Astrocyte of the hippocampus (primary cell): Measurements from ENCODE around the gene MACROD2.
"Not testable (repeated sequence)": the region's sequence is repeated elsewhere in the genome, so short reads cannot be mapped to it uniquely, and the experiment has no call there.

ENCODE experiments used
- DNase-seq: peaks from one replicate; pipeline ENCODE4 v3.0.0; 2011; ENCODE audit warnings: low read depth, low spot score

Gene MACROD2

GRCh38 chr20:14984768-14985622, 989.7 kb downstream of the MACROD2 start:
- DNase-seq = no peak

DNA sequence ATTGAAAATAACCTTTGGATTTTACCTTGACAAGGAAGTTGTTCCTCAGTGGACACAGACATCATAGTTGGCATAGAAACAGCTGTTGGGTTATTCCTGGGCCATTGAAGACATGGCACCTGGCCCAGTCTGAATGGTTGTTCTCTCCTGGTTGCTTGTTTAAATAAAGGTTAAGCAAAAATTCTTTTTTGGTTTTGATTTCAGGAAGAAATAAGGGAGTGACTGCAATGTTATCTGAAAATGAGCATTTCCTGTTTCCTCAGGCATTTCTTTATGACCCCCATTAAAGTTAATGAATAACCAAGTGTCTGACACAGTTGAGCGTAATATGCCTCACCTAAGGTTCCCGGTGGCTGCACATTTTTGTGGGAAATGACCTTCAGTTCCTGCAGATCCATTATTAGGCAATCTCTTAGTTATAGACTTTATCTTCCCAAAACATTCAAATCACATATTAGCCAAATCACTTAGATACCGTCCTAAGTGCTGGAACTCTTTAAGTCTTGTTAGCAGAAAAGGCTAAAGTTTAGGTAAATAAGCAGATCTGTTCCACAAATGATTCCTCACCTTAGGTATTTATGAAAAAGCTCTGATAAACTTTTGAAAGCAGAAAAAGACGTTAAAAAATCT, 990.8 kb downstream of the MACROD2 start:
- peak; percentile 60 for DNase-seq

DNA sequence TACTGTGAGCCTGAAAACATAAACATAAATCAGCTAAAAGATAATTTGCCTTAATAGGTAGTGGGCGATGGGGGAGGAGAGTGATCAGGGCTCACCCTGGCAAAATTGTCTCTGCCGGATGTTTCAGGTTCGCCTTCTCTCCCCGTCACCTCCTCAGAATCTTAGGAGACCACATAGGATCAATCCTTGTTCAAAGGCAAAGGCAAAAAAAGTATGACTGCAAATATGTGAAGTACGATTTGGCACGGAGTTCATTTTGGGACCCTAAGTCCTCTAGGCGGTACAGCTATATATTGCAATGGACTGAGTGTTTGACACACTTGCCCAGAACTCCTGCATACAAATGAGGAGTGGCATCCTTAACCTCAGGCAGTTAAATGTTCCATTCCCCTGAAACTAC, 991.3 kb downstream of the MACROD2 start:
- no peak for DNase-seq

DNA sequence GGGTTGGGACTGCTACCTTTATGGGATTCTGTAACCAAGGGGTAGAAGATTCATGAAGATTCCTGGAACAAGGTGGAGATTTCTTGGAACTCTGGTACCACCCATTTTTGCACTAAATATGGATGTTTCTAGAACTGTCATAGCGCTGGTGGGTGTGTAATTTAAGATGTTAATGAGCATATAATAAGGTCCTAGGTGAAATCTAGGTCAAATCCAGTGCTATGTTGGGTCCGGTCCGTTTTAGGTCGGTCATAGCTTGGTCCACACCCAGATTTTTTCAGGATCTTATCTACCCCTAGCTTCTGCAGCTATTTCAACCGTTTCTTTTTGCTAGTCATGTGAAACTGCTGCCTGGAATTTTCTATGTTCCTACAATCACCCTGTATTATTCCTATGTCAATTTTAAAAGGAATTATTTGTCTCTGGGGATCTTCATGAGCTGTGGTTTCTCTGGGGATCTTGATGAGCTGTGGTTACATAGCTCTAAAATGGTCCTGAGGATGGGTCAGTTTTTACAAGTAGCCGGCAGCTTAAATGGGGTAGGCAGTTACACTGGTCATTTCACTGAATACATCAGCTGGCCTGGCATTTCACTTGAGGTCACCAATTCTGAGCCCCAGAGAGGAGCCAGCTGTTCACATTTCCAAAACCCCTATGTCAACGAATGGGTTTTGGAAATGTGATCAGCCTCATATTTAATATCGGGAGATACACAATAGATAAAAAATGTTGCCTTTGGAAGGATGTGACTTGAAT, 994.4 kb downstream of the MACROD2 start:
- no peak for DNase-seq

GRCh38 chr20:14991023-14991422, 995.7 kb downstream of the MACROD2 start:
- no peak for DNase-seq

- DNase-seq = no peak
These were observed 996.8 kb downstream of the MACROD2 start for GRCh38 chr20:14992153-14992552.

DNA sequence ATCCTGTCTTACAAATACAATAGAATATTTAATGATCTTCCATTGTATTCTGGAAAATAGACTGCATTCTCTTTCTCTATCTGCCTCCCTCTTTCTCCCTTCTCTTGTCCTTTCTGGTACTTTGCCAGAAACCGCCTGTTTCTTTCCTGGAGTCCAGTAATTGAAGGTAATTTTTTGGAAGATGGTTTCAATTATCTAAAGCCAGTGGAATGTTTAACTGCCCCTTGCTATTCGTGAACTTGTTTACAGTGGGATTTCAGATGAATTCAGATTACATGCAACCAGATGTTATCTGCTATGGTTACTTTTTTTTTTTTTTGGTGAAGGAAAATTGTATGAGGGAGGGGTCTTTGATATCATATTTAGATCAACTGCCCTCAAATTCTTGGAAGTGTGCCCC, 997.6 kb downstream of the MACROD2 start:
- no peak for DNase-seq

DNA sequence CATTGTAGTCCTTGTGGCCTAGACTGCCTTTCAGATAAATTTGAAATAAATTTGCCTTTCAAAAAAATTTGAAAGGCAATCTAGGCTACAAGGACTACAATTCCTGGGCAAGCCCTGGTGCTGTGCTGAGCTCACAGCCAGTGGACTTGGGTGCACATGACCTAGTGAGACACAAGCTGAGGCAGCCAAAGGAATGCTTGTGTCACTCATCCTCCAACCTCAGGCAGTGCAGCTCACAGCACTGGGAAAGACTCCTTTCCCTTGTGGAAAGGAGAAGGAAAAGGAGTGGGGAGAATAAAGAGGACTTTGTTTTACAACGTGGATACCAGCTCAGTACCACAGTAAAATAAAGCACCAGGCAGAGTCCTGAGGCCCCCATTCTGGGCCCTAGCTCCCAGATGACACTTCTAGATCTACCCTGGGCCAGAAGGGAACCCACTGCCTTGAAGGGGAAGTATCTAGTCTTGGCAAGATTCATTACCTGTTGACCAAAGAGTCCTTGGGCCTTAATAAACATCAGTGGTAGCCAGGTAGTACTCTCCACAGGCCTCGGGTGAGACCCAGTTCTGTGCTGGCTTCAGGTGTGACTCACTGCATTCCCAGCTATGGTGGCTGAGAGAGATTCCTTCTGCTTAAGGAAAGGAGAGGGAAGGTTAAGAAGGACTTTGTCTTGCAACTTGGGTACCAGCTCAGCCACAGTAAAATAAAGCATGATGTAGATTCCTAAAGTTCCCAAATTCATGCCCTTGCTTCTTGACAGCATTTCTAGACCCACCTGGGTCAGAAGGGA, 1001.8 kb downstream of the MACROD2 start:
- no peak for DNase-seq

DNA sequence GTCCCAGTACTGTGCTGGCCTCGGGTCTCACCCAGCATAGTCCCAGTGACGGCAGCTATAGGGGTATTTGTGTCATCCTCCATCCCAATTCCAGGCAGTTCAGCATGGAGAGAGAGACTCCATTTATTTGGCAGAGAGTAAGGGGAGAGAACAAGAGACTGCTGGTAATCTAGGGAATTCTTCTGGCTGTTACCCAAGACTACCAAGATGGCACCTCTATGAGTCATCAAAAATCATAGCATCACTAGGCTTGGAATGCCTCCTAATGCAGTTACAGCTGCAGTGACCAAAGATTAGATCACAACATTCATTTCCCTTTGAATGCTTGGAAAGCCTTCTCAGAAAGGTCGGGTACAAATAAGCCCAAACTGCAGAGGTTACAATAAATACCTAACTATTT, 1002.5 kb downstream of the MACROD2 start:
- DNase-seq = peak; percentile 65

- DNase-seq = peak; percentile 66
These were observed 1010.1 kb downstream of the MACROD2 start for GRCh38 chr20:15005300-15005986.

DNA sequence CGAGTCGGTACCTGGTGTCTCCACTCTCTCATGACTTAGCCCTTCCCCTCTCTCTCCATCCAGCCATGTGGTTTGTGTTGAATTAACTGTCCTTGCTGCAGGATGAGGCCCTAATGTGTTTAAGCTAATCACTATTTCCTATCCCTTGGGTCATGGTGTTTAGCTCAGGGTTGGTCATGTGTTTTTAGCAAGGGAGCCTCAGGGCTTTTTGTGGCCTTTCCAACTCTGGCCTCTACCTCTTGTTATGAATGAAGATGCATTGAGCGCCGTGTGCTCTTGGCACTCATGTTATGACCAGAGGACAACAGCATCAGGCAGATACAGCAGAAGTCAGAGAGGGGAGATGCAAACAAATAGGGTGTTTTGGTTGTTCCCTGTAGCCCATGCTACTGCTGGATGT, 1016.3 kb downstream of the MACROD2 start:
- no peak for DNase-seq

- DNase-seq = no peak
These were observed 1017.2 kb downstream of the MACROD2 start for GRCh38 chr20:15012566-15012965.

DNA sequence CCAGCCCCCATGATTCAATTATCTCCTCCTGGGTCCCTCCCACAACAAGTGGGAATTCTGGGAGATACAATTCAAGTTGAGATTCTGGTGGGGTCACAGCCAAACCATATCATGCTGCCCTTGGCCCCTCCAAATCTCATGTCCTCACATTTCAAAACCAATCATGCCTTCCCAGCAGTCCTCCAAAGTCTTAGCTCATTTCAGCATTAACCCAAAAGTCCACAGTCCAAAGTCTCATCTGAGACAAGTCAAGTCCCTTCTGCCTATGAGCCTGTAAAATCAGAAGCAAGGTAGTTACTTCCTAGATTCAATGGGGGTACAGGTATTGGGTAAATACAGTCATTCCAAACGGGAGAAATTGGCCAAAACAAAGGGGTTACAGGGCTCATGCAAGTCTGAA, 1021.6 kb downstream of the MACROD2 start:
- DNase-seq = not testable (repeated sequence)

- DNase-seq = no peak
These were observed 1023.6 kb downstream of the MACROD2 start for GRCh38 chr20:15018966-15019365.

DNA sequence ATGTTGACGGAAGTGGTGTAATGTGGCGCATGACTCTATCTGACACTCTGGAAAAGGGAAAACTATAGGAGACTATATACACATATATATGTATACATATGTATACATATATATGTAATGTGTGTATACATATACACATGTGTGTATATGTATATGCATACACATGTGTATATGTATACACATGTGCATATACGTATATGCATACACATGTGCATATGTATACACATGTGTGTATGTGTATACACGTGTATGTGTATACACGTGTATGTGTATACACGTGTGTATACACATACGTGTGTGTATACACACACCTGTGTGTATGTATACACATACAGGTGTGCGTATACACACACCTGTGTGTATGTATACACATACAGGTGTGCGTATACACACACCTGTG, 1025.5 kb downstream of the MACROD2 start:
- no peak for DNase-seq

- DNase-seq = no peak
These were observed 1027.6 kb downstream of the MACROD2 start for GRCh38 chr20:15022921-15023320.

DNA sequence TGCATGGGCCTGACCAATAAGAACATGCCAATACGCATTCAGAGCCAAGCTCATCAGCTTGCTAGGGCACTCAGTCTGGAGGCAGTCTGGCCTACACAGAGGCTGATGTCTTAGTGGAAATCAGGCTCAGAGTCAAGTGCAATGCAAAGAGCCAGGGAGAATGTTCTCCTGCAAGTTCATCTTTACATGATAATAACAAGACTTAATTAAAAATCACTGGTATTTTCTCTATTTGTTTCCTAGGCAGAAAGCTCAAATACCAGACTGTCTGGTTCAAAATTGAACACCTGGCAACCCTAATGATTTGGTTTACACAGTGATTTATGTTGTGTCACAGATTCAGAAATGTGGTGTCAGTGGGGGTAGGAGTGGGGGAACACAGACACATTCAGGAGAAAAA, 1031.4 kb downstream of the MACROD2 start:
- DNase-seq = peak; percentile 8

DNA sequence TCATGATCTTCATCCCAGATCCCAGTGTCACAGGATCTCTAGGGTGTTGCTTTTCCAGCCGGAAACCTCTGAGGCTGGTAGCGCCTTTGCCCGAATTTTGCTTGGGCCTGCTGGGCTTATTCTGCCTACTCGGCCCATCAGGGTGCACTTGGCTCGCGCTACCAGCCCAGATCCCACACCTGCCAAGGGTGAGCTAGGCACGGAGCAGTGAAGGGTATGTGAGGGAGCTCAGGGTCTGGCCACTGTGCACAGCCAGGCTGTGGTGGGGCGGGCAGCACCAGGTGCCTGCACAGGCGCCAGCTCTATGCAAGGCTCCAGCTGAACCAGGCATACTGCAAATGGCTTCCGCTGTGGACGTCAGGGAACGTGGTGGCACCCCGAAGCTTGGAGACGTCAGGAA, 1035.5 kb downstream of the MACROD2 start:
- DNase-seq = no peak

DNA sequence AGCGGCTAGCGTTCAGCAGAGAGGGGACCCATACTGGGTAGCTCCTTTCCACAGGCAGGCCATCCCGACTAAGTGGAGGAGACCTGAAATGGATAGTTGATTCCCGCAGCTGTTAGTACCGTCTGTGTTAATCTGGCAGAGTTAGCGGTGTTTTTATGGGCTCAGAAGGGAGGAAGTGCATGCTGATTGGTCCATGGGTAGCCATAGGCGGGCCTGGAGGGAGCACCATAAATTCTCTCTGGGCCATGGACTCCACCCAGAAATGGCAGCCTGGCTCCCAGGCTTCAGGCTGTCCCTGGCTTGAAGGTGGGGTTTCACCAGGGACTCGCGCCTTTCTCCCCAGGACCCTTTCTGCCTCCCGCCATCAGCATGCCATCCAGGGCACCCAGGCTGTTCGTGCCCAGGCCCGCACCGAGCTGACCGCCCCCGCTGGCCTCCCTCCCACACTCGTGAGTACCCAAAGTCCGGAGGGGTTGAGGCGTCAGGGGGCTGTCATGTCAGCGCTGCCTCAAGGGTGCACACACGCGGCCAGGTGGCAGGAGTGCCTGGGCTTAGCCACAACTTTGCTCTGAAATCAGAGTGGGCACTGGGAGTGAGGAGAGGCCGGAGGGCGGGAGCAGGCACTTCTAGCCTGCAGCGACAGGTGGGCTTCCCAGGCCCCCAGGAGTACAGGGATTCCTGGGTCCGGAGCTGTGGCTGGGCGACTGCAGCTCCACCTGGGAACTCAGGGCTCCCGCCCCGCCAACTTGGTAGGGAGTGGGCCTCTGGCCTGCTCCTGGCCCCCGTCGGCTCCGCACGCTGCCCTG, 1036.4 kb downstream of the MACROD2 start:
- no peak for DNase-seq

DNA sequence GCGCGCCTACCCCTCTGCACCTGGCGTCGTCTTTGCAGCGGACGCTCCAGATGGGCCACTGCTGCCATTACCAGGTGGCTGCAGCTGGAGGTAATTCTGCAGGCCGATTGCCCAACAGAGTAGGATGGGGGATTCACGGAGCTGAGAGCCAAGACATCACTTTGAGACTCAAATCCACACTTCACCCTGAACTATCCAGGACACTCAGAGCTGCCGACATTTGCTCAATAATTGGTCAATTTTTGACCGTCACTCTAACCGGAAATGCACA, 1037.0 kb downstream of the MACROD2 start:
- no peak for DNase-seq

DNA sequence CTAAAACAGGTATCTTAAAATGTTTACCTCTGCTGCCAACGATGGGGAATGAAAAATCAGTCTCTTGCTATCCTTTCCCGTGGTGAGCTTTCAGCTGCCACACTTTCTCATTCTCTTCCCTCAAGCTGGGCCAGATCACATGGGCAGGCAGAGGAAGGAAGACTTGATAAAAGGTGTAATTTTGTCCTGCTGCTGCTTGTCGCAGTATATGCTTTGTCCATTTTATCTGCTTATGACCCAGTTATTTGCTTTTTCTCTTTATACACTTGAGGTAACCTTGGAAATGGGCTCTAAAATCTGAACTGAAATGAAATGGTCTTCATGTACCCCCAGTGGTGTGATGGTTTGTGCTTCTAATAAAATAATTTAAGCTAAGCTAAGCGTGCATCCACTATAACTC, 1038.0 kb downstream of the MACROD2 start:
- no peak for DNase-seq
